Measurements from ENCODE around the gene TWIST2. TPM values are rescaled to one million over a fixed set of nuclear protein-coding genes. Genes with fewer than 3 reads are reported as not detected.

The TWIST2 gene
- total RNA-seq, 1 experiment from 2014 or later, result not detected

DNA sequence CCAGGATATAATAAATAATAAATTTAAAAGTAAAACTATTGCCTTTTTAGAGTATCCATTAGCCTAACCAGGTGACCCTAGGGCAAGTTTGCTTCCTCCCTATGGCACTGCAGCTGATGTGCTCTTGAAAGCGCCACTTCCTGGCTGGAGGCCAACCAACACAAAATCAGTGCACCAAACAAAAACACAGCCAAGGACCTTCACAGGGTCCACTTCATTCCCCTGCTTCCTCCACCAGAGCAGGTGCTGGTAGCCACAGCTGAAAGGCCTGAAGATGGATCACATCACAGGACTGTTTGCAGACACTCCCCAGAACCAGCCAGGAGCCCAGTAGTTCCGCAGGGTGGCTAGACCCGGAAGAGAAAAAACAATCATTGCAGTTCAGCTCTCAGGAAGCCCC, 108.8 kb downstream of the TWIST2 start:
- Histone ChIP-seq H3K9me3 (ENCODE audit: low read depth, low read length, poor library complexity, severe bottlenecking) (no peaks in the 10 kb centered on the region), H3K4me1 (ENCODE audit: insufficient read depth, low read length, poor library complexity, severe bottlenecking) (no peaks in the 10 kb centered on the region), H3K27ac (ENCODE audit: low read depth, low read length, poor library complexity, severe bottlenecking) (no peak overlapping the region), H3K4me3 (ENCODE audit: low read depth, low read length, poor library complexity, severe bottlenecking) (no peak overlapping the region), H3K36me3 (ENCODE audit: insufficient read depth, low read length, poor library complexity, severe bottlenecking) (no peaks in the 10 kb centered on the region), H3K27me3 (replicated peaks; ENCODE audit: insufficient read depth, low read depth, low read length, poor library complexity) (peaks cover 26% of the 10 kb centered on the region)
- no peak for DNase-seq (ENCODE audit: low spot score)
- no TSS peak for BruUV-seq (replicated peaks)
- TF ChIP-seq EZH2 (IDR thresholded peaks at IDR 0.05; ENCODE audit: borderline replicate concordance, low read depth, low read length, poor library complexity, severe bottlenecking), result no peak
- TF ChIP-seq, protein P1, sequence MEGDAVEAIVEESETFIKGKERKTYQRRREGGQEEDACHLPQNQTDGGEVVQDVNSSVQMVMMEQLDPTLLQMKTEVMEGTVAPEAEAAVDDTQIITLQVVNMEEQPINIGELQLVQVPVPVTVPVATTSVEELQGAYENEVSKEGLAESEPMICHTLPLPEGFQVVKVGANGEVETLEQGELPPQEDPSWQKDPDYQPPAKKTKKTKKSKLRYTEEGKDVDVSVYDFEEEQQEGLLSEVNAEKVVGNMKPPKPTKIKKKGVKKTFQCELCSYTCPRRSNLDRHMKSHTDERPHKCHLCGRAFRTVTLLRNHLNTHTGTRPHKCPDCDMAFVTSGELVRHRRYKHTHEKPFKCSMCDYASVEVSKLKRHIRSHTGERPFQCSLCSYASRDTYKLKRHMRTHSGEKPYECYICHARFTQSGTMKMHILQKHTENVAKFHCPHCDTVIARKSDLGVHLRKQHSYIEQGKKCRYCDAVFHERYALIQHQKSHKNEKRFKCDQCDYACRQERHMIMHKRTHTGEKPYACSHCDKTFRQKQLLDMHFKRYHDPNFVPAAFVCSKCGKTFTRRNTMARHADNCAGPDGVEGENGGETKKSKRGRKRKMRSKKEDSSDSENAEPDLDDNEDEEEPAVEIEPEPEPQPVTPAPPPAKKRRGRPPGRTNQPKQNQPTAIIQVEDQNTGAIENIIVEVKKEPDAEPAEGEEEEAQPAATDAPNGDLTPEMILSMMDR (conservative IDR thresholded peaks at IDR 0.05; ENCODE audit: low read depth, low read length), result no peak
- CTCF ChIA-PET, result no interaction called here
- POLR2A ChIA-PET (ENCODE audit: low non-redundant PET), result no interaction called here
- intact Hi-C loops (cut with micrococcal nuclease; ENCODE audit: unreplicated experiment), result no loop called here
